Activated CD4-positive, alpha-beta T cell treated with anti-CD3 and anti-CD28 coated beads, Interleukin-2, Interleukin-6, amounts not matched to agents 100 ng/mL and 50 ng/mL, durations not matched to agents 16 hours and 8 hours (primary cell): Measurements from ENCODE around the gene SAMD4B.
"Not testable (repeated sequence)": the region's sequence is repeated elsewhere in the genome, so short reads cannot be mapped to it uniquely, and the experiment has no call there.

Experiments
- DNase-seq: peaks from one replicate; pipeline ENCODE4 v3.0.0-alpha.2; 2020

SAMD4B gene

DNA sequence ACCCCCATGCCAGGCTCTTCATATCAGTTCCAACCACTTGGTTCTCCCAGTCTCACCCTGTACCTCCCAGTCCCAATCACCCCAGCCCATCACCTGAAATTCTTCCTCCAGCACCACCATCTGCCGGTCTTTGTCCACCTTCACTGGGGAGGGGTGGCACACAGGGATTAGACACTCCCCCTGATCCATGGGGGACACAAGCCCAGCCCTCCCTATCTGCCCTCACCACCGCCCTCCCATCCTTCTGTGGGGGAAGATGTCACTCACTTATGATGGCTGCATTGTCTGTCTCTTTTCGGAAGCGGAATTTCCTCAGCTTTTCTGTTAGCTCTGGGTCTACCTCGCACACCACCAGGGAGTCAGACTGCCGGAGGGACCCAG lies 7.1 kb upstream of the SAMD4B start:
- DNase-seq = peak; percentile 43

DNA sequence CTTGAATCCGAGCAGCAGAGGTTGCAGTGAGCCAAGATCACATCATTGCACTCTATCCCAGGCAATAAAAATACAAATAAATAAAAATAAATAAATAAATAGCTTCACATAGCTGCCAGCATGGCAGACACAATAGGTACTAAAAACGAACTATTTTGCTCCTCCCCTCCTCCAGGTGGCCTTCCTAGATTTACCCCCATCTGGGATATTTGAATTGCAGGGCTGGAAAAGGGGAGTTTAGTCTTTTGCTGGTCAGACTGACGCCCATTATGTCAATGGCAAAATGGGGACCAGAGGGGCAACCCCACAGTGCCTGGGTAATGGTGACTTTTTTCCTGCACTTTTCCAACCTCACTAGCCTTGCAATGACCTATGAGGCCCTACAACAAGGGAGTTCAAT lies 5.7 kb upstream of the SAMD4B start:
- no peak for DNase-seq

DNA sequence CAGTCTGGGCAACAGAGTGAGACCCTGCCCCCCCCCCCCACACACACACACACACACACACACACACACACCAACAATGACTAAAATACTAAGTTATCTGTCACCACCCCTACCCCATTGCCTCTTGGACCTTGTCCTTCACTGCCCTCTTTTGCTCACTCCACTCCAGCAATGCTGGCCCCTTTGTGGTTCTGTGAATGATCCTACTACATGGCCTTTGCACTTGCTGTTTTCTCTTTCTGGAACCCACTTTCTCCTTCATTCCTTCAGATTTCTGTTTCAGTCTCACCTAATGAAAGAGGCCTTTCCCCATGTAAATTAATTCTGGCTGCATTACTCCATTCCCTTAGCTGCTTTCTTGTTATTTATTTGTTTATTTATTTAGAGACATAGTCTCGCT lies 2.5 kb upstream of the SAMD4B start:
- no peak for DNase-seq

DNA sequence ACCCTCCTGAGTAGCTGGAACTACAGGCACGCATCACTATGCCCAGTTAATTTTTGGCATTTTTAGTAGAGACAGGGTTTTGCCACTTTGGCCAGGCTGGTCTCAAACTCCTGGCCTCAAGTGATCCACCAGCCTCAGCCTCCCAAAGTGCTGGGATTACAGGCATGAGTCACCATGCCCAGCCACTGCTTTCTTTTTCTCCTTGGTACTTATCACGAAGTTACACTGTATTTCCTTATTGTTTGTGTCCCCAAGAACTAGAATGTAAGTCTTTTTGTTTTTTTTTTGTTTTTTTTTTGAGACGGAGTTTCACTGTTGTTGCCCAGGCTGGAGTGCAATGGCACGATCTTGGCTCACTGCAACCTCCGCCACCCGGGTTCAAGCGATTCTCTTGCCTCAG lies 2.1 kb upstream of the SAMD4B start:
- DNase-seq = not testable (repeated sequence)

DNA sequence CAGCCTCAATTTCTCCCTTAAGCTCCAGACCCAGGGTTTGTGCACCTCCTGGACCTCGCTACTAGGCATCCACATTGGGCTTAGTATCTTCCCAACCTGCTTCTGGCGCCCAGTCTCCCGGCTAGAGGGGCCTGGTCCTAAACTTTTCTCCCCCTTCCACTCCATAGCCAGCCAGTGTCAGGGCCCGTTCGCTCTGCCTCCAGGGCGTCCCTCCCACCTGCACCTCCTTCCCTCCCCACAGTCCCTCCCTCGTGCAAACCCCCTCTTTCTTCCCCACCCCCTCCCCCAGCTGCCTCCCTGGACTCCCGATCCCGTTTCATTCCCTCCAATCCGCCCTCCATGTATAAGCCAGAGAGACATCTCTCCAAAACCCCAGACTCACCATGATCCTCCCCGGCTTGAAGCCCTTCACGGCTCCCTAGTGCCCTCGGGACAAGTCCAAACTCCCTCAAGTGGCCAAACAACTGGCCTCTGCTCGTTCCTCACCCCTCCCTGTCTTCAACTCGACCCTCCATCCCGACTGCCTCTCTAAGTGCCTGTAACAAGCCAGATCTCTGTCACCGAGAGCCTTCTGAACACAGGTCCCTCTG lies 997 bp upstream of the SAMD4B start:
- DNase-seq = peak; percentile 28

DNA sequence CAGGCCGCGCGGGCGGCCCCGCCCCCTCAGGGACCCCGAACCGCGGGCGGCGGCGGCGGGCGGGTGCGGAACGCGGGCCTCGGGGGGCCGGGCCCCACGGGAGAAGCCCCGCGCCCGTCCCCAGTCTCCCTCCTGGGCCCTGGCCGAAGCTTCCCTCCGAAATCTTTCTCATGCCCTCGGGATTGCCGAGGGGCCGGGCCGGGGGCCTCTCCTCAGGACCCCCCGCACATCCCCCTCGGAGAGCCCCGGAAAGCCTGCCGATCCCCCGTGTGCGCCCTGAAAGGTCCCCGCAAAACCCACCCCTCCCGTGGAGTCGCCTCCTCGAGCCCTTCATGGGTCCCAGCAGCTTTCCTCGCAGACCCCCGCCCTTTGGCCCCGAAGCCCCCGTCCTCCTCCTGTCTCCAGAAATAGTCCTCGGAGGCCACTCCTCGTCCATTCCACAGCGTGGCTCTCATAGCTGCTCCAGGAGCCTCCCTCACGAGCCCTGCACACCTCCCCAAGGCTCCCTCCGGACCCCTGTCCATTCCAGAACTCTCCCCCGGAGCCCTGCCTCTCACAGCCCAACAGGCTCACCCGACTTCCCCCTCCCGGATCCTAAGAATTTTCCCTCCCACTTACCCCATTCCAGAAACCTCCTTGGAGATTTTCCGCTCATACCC lies 555 bp downstream of the SAMD4B start:
- no peak for DNase-seq

DNA sequence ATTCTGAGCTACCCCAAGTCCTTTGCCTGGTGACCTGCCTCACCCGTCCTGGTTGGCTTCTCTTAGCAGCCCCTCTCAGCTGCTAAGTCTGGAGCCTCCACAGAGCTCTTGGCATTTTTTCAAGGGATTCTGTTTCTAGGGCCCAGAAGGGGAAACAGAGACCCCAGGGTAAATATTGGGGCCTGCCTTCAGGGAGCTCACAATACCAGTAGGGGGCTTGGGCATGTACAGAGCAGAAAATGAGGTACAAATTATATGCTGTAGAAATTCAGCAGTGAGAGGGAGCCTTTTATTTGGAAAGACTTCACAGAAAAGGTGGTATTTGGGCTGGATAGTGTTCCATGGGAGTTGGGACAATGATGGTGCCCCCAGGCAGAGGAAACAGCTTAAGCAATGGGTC lies 3.7 kb downstream of the SAMD4B start:
- no peak for DNase-seq

DNA sequence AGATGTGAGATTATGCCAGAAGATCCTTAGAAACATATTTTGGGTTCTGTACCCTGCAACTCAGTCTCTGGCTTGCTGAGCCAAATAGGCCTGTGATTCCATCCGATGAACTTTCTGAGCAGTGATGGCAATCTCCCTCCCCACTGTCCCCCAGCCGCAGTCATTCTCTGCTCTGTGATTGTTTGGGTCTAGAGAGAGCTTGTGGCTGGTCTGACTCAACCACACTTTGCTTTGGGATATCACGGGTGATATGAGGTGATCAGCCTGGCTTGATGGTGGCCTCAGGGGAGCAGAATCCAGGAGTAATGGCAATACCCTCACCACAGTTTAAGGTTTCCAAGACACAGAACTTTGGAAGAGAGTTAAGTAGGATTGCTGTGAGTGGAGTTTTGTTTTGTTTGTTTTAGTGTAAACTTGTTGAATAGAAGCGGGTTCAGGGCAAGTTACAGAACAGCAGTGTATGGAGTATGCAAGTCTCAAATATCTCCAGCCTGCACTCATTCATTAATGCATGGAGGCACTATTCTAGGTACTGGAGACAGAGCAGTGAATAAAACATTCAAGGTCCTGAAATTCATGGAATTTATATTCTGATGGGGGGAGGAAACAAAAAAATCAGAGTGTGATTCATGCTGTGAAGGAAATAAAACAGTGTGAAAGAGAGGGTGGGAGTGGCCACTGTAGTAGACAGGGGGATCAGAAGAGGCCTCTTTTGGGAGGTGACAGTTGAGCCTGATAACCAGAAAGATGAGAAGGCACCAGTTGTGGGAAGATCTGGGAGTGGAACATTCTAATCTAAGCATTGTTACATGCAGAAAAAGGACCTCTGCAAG lies 5.3 kb downstream of the SAMD4B start:
- DNase-seq = no peak

DNA sequence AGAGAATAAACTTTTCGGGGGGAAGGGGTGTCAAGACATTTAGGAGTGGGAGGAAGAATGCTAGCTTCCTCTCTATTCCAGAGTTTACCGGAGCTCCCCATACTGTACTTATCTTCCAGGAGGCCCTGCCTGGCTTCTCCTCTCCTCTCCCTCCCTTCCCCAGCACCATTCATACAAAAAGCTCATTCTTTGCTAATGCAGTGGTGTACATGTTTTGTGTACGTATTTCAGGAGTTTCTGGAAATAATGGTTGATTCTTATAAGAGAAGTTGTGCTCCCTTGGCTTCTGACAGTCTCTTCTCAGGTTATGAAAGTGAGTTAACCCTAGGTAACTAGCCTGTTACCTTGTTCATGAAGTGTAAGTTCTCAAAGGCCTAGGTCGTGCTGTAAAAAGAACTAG lies 7.1 kb downstream of the SAMD4B start:
- DNase-seq = no peak

DNA sequence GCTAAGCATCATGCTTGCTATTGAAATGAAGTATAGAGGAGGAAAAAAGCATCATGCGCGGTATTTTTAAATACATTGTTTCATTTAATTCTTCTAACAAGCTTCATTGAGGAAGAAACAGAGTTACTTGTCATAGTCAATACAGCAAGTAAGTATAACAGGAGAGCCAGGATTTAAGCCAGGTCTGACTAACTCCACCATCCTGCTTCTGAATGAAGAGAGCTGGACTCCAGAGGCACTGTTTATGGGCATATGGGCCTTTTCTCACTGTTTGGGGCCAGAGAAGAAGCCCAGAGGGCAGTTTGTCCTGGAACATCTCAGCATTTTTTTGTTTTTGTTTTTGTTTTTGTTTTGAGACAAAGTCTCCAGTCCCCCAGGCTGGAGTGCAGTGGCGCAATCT lies 7.9 kb downstream of the SAMD4B start:
- no peak for DNase-seq

DNA sequence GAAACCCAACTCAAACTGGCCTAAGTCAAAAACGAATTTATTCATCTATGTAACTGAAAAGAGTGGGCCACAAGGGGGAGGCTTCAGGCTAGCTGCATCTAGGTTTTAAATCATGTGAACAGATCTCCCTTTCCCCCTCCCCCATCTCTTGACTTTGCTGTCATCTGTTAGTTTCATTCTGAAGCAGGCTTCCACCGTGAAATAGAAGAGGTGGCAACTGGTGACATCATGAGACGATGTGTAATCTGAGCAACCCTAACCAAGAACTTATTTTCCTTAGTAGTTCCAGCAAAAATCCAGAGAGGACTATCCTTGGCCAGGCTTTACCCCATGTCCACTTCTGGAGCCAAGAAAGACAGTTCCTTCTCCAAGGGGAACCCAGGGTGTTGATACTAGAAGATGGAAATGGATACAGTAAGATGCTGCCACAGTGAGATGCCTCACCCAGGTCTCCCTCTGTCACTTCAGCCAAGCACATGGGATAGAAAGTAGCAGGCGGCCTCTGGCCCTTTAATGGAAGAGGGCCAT lies 9.4 kb downstream of the SAMD4B start:
- peak; percentile 93 for DNase-seq

DNA sequence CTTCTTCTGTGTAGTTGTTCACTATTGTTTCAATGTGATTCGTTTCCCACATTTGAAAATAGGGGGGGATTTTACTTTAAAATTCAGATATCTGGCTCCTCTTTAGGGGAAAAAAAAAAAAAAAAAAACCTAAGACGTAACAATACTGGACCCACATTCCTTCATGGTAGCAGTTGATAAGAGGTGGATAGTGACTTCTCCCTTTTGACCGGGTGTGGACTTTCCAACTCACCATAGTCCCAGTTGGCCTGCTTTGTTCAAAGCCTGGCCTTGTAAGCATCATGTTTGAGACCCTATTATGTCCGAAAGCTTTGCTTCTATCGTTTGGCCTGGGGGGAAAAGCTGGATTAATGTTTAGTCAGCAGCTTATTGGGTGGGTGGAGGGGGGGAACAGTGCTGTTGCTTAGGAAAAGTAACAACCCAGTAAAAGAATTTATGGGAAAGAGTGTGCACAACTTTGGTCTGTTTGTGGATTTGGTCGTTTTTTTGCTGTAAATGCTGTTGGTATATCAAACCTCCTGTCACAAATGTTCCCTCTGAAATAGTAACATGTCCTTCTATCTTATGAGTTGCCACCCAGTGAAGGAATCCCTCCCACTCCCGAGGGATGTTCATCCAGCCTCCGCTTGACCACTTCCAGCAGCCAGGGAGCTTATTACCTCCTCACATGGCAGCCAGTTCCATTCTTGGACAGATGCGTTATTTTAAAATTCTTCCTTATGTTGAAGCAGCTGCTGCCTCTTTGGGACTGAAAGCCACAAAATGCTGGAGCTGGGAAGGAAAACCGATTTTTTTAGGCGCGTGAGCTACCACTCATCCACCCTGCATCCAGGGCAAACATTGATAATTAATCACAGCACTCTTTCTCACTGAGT lies 10.4 kb downstream of the SAMD4B start:
- no peak for DNase-seq

DNA sequence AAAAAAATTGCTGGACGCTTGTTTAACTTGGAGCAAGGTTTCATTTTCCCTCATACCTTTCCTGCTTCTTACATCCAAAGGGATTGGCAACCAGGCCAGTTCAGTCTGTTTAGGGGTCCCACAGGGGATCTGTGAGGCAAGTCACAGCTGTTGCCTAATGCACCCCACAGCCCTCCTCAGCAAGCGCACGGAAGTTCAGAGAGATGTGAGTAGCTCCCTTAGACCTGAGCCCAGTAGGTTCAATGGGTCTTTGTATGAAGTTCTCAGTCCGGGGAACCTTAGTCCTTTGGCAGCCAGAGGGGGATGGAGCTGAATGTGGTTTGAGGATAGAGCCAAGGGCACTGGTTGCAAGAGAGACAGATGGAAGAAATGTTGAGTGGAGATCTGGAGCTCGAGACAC lies 13.0 kb downstream of the SAMD4B start:
- DNase-seq = no peak

DNA sequence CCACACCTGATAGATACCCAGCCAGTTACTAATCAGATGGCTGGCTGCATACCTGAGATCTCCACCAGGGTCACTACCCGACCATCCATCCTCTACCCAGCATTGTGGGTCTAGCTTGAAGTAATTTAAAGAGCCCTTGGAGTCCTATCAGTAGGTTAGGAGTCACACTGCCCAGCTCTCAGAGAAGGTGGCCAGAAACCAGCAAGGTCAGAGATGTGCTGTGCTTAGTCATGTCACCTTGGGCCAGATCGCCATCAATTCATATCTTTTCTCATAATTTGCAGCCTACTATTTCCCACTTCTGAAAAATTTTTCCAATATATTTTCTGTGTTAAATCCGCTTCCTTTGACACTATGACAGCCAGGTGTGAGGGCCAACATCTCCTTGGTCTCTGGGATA lies 13.9 kb downstream of the SAMD4B start:
- DNase-seq = no peak

DNA sequence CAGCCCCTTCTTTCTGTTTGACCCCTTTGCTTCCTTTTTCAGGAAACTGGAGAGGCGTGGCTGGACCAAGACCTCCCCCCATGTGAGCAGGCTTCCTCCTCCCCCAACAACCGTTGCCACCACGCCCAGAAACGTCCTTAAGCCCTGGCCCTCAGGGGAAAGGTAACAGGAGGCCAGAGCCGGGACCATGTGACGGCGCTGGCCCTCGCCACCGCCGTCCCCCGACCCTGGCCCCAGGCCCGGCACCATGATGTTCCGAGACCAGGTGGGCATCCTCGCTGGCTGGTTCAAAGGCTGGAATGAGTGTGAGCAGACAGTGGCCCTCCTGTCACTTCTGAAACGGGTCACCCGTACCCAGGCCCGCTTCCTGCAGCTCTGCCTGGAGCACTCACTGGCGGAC lies 14.4 kb downstream of the SAMD4B start:
- DNase-seq = no peak

DNA sequence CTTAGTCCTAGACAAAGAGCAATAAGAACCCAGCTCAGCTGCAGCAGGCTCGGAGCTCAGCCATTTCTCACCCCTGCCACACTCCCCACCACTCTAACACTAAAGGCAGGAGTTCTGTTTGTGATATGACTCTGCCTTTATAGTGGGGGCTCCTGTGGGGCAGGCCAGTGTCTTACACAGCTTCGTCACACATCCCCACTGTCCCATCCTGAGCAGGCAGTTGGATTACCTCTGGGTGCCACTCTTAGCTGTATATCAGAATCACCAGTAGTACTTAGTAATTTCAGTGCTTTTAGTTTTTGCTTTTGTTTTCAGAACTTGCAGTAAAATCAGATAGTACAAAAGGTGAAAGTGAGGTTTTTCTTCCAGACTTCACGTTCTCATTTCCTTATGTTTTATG lies 16.8 kb downstream of the SAMD4B start:
- no peak for DNase-seq

DNA sequence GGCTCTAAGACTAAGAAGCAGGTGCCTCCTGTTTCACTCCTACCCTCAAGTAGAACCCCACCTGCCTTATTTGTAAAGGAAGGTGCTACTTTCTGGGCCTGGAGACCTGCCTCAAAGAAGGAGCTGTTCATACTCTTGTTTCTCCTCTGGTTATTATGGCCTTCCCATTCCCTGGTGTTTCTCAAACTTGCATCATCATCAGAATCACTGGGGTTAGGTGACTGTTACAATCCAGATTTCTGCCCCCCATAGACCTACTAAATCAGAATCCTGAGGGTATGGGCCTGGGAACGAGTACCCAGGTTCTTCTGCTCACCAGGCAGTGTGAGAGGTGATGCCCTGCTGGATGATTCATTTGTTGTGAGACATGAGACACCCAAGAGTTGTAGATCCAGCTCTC lies 18.4 kb downstream of the SAMD4B start:
- DNase-seq = no peak

DNA sequence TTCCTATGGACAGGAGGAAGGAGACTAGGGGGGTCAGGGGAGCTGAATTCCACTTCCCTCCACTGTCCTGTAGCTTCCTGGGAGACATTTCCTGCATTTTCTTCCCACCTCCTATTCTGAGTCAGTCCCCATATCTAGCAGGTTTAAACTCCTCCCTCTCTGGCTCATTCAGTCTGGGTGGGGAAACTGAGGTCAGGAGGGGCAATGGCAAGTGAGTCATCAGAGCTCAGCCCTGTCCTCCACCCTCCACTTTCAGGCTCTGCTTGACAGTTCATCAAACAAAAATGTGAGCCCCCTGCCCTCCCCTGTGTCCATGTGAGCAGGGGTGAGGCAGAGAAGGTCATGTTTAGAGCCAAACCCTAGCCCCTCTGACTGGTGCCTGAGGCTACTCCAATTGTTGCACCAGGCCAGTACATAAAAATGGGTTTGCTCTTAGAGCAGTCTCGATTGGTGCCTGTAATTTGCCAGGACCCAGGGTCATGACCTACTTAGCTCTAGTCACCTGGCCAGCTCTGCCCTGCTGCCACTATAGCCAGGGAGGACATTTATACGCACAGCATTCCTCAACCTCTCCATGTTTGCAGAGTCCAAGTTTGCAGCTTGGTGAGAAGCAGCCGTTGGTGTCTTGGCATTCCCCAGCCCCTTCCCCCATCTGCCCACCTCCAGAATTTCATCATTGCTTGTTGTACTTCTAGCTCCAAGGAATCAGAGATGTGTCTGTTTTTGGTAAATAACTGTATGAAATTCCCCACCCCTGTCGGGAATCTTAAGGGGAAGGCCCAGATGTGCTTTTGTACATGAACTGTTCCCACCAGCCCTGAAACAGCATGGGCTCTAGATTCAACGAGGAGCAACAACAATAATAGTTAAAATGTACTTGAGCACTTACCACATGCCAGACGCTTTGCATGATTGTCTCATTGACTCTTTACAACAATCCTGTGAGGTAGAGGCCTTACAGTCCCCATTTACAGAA lies 20.7 kb downstream of the SAMD4B start:
- no peak for DNase-seq

DNA sequence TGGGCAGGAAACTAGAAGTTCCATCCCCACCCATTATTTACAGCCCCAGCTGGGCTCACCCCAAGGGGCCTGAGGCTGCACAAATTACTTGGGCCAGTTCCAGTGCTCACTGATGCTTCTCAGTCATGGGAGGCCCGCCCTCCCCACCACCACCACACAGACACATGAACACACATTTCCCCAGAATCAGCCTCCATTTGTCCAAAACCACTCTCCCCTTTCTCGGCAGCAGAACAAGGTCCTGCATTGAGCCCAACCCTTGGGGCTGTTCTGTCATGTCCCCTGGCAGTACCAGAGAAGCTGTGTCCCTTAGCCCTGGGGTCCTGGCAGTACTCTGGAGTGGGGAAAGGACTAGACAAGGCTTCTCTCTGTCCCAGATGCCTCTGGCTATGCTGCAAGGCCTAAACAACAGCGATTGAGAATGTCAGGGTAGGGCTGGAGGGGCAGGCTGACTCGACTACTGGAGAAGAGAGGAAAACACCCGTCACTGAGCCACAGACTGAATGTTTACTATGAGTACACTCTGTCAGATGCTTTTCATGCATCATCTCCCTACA lies 21.8 kb downstream of the SAMD4B start:
- DNase-seq = no peak

DNA sequence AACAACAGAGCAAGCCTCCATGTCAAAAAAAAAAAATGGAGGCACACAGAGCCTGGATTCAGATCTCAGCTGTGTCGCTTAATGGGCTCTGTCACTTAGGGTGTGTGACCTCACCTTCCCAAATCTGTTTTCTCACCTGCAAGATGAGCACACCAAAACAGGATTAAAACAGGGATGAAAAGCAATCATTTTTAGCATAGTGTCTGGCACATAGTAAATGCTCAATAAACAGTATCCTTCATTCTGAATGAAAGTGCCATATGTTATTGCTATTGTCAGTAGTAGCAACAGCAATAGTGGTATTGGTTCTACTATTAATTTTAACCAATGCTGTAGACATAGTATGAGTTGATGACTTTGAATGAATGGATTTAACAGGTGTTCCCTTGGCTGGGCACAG lies 23.3 kb downstream of the SAMD4B start:
- no peak for DNase-seq

DNA sequence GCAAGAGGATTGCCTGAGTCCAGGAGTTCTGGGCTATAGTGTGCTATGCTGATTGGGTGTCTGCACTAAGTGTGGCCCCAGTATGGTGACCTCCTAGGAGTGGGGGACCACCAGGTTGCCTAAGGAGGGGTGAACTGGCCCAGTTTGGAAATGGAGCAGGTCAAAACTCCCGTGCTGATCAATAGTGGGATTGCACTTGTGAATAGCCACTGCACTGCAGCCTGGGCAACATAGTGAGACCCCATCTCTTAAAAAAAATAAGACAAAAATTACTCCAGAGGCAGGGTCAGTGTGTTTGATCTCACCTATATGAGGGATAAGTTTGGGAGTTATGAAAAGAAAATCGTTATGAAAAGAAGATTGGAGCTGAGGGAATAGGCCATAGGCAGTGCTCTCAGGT lies 27.0 kb downstream of the SAMD4B start:
- DNase-seq = no peak

DNA sequence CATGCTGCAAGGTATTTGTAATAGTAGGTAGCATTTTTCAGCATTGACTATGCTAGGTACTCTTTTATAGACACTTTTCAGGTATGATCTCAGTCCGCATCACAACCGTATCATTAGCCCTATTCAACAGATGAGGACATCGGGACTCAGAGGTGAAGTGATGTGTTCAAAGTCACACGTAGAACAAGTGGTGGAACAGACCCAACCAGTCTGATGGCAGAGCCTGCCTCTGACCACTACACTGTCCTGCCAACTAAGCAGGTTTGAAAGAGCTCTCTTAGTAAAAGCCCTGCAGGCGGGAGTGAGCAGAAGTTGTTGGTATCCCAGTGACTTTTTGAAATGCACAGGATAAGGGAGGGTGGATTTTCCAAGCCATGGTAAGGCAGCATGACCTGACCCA lies 28.5 kb downstream of the SAMD4B start:
- DNase-seq = no peak
